Activated CD4-positive, alpha-beta T cell treated with anti-CD3 and anti-CD28 coated beads, Interleukin-2, amount 10 ng/mL, durations not matched to agents 7 days and 5 days (primary cell): Measurements from ENCODE around the gene INPP5J. TPM values are rescaled to one million over a fixed set of nuclear protein-coding genes. Genes with fewer than 3 reads are reported as not detected.

Experiments
- CTCF ChIA-PET: fragments of 350-600 bp; sonication (Branson Sonifier 250); formaldehyde crosslinking; loops from one replicate; lab custom pipeline; 2021; ENCODE audit warnings: antibody characterized with exemption; lab: Charles Lee
- POLR2A ChIA-PET: fragments of 350-600 bp; sonication (Branson Sonifier 250); formaldehyde crosslinking; loops from one replicate; lab custom pipeline; 2021; ENCODE audit warnings: antibody characterized with exemption; lab: Charles Lee
- DNase-seq: peaks from one replicate; pipeline ENCODE4 v3.0.0-alpha.2; 2020
- H3K27ac Mint-ChIP-seq: one replicate; pipeline ENCODE4 v1.8.0; 2021; ENCODE audit warnings: mild to moderate bottlenecking, moderate library complexity, mixed read lengths
- H3K27me3 Mint-ChIP-seq: one replicate; pipeline ENCODE4 v1.8.0; 2021; ENCODE audit warnings: mixed read lengths
- H3K36me3 Mint-ChIP-seq: one replicate; pipeline ENCODE4 v1.8.0; 2021; ENCODE audit warnings: low read depth, mixed read lengths
- H3K4me1 Mint-ChIP-seq: one replicate; pipeline ENCODE4 v1.8.0; 2021; ENCODE audit warnings: mixed read lengths
- H3K4me3 Mint-ChIP-seq: one replicate; pipeline ENCODE4 v1.8.0; 2021; ENCODE audit warnings: mild to moderate bottlenecking, moderate library complexity, mixed read lengths
- H3K9me3 Mint-ChIP-seq: one replicate; pipeline ENCODE4 v1.8.0; 2021; ENCODE audit warnings: mixed read lengths
- microRNA-seq: library from miRNA; unstranded; fragments of <30 nt; microRNA quantifications from one replicate; pipeline ENCODE4 v1.2.0, GENCODE V29; 2021; ENCODE audit warnings: borderline microRNAs expressed, borderline replicate concordance
- total RNA-seq, 2 experiments: library from RNA; stranded (reverse); gene quantifications; one replicate each; pipeline ENCODE4 v1.2.3, GENCODE V29; 2021

Gene INPP5J
- total RNA-seq, 2 experiments from 2014 or later, result not detected

DNA sequence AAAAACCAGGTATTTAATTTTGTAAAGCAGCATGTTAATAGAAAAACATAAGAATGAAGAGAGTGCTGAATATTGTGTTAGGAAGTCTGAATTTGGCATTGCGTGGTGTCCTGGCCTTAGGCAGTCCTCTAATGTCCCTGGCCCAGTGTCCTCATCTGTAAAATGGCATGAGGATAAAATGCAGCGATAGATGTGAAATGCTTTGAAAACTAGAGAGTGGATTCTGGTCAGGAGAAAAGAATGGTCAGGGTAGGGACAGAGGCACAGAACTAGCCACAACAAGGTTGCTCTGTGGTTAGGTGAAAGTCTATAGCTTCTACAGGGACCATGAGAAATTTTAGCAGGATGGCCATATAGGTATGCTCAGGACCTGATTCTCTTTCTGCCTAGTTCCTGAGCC, 56.1 kb downstream of the INPP5J start:
- Mint-ChIP-seq H3K4me1 (peaks cover 3% of the 10 kb centered on the region), H3K27ac (no peak overlapping the region), H3K36me3 (peaks cover 20% of the 10 kb centered on the region), H3K4me3 (no peak overlapping the region), H3K27me3 (no peaks in the 10 kb centered on the region), H3K9me3 (no peaks in the 10 kb centered on the region)
- ChIA-PET CTCF (interaction anchor here (0.9 kb wide), 1 partner anchor 63 kb away, joined by 4 read pairs; no protein-coding TSS in a partner anchor), POLR2A (no interaction called here)
- no peak for DNase-seq

GRCh38 chr22:31179345-31179744, 56.6 kb downstream of the INPP5J start:
- Mint-ChIP-seq H3K27me3 (no peaks in the 10 kb centered on the region), H3K9me3 (no peaks in the 10 kb centered on the region), H3K27ac (no peak overlapping the region), H3K4me3 (no peak overlapping the region), H3K36me3 (peaks cover 19% of the 10 kb centered on the region), H3K4me1 (no peaks in the 10 kb centered on the region)
- ChIA-PET CTCF (interaction anchor here (0.6 to 0.9 kb wide), 2 partner anchors 64 to 434 kb away, joined by 3 to 4 read pairs; no protein-coding TSS in a partner anchor), POLR2A (no interaction called here)
- DNase-seq, result no peak

DNA sequence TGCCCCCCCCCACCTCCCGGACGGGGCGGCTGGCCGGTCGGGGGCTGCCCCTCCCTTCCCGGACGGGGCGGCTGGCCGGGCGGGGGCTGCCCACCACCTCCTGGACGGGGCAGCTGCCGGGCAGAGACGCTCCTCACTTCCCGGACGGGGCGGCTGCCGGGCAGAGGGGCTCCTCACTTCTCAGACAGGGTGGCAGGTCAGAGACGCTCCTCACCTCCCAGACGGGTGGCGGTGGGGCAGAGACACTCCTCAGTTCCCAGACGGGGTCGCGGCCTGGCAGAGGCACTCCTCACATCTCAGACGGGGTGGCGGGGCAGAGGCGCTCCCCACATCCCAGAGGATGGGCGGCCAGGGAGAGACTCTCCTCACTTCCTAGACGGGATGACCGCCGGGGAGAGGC, 61.2 kb downstream of the INPP5J start:
- Mint-ChIP-seq H3K27ac (no peak overlapping the region), H3K4me3 (no peak overlapping the region), H3K27me3 (no peaks in the 10 kb centered on the region), H3K4me1 (no peaks in the 10 kb centered on the region), H3K36me3 (peaks cover 12% of the 10 kb centered on the region), H3K9me3 (no peaks in the 10 kb centered on the region)
- no peak for DNase-seq
- ChIA-PET CTCF (no interaction called here), POLR2A (no interaction called here)

Small RNA genes within 50 kb of the gene (microRNA-seq; reads per million reads assigned to microRNA genes)
- 4.4 reads per million, percentile 24 among the genes with 10 or more reads in this experiment for gene MIR3928

Other genes with a start within 250 kb of the INPP5J start
- gene MORC2, start 154.2 kb upstream of the INPP5J start, total RNA-seq, result 10 to 100 TPM; 39.2 to 49.4 TPM
- 10 to 100 TPM; 84.8 to 98.2 TPM for gene TUG1, start 153.7 kb upstream of the INPP5J start, total RNA-seq
- 10 to 100 TPM; 46.1 to 51.6 TPM for gene SMTN, start 41.6 kb upstream of the INPP5J start, total RNA-seq
- 1 to 10 TPM; 2.1 to 2.2 TPM for gene SELENOM, start 15.4 kb upstream of the INPP5J start, total RNA-seq
- not detected for gene PLA2G3, start 17.5 kb downstream of the INPP5J start, total RNA-seq
- 10 to 100 TPM; 19.7 to 20.4 TPM for gene RNF185, start 37.2 kb downstream of the INPP5J start, total RNA-seq
- gene LIMK2, start 89.3 kb downstream of the INPP5J start, total RNA-seq, result 10 to 100 TPM; 48.6 to 54.5 TPM
- gene PIK3IP1, start 169.5 kb downstream of the INPP5J start, total RNA-seq, result 10 to 100 TPM; 56.0 to 63.0 TPM
- gene PATZ1, start 223.4 kb downstream of the INPP5J start, total RNA-seq, result 10 to 100 TPM; 31.6 to 32.7 TPM